ENCODE measurements around the gene CCDC28B. TPM values are rescaled to one million over a fixed set of nuclear protein-coding genes. Genes with fewer than 3 reads are reported as not detected.
A peak's percentile ranks its signal among the peaks of the same experiment; 100 is the strongest.

The CCDC28B gene
- total and polyA plus RNA-seq, 2 of the 13 experiments (the other 11 are each of a cell fraction or from before 2014, with no cell fraction given), result 2.6 to 3.5 TPM

DNA sequence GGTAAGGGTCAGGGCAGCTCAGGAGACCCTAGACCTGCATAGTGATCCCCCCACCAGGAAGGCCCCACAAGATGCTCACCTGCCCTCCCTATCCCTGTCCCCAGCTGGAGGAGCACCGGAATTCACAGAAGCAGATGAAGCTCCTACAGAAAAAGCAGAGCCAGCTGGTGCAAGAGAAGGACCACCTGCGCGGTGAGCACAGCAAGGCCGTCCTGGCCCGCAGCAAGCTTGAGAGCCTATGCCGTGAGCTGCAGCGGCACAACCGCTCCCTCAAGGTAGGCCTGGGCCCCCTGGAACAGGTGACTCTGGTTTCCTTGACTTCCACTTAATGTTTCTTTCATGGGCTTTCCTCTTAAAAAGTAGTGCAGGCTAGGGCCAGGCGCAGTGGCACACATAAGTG is 12.5 kb upstream of the CCDC28B start:
- Histone ChIP-seq H3K79me2 (ENCODE audit: insufficient read depth, low read length) (peaks cover 31% of the 10 kb centered on the region), H3K9ac (ENCODE audit: insufficient read depth, low read depth, low read length) (no peak overlapping the region), H3K4me3 (replicated peaks in 1 of 3; ENCODE audit: insufficient read depth in 1 of 3, low read depth in 2 of 3, low read length in 3 of 3) (no peak overlapping the region), H3K36me3 (replicated peaks in 1 of 2; ENCODE audit: control insufficient read depth in 1 of 2, insufficient read depth in 2 of 2, low read length in 2 of 2) (peaks cover 42 to 82% of the 10 kb centered on the region in 2 experiments), H4K20me1 (ENCODE audit: insufficient read depth, low read length) (peaks cover 2% of the 10 kb centered on the region; the same call in 1 of the 2 replicates), H3K27ac (ENCODE audit: extremely low read length, insufficient read depth, low read length) (no peak overlapping the region), H3K9me3 (ENCODE audit: low read length) (no peaks in the 10 kb centered on the region), H3K4me2 (ENCODE audit: low read depth, low read length) (no peak overlapping the region), H3K4me1 (ENCODE audit: insufficient read depth, low read length) (peaks cover 25% of the 10 kb centered on the region), H2AFZ (ENCODE audit: low read length) (no peak overlapping the region), H3K27me3 (ENCODE audit: control insufficient read depth in 1 of 2, insufficient read depth in 2 of 2, low read length in 2 of 2) (no peaks in the 10 kb centered on the region)
- CTCF ChIA-PET (ENCODE audit: low intra/inter-chr PET ratio, low total read pairs), result no interaction called here
- in situ Hi-C loops (cut with HindIII; ENCODE audit: extremely low pct_ligation_motif_present, low pct_unique_long_range_greater_than_20kb), result no loop called here
- DNase-seq (ENCODE audit: low spot score) (no peak), FAIRE-seq (no peak), ATAC-seq (no peak)
- no TSS peak for BruUV-seq (replicated peaks)
- TF ChIP-seq, protein P1, sequence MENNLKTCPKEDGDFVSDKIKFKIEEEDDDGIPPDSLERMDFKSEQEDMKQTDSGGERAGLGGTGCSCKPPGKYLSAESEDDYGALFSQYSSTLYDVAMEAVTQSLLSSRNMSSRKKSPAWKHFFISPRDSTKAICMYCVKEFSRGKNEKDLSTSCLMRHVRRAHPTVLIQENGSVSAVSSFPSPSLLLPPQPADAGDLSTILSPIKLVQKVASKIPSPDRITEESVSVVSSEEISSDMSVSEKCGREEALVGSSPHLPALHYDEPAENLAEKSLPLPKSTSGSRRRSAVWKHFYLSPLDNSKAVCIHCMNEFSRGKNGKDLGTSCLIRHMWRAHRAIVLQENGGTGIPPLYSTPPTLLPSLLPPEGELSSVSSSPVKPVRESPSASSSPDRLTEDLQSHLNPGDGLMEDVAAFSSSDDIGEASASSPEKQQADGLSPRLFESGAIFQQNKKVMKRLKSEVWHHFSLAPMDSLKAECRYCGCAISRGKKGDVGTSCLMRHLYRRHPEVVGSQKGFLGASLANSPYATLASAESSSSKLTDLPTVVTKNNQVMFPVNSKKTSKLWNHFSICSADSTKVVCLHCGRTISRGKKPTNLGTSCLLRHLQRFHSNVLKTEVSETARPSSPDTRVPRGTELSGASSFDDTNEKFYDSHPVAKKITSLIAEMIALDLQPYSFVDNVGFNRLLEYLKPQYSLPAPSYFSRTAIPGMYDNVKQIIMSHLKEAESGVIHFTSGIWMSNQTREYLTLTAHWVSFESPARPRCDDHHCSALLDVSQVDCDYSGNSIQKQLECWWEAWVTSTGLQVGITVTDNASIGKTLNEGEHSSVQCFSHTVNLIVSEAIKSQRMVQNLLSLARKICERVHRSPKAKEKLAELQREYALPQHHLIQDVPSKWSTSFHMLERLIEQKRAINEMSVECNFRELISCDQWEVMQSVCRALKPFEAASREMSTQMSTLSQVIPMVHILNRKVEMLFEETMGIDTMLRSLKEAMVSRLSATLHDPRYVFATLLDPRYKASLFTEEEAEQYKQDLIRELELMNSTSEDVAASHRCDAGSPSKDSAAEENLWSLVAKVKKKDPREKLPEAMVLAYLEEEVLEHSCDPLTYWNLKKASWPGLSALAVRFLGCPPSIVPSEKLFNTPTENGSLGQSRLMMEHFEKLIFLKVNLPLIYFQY (CRISPR knock-in tag; IDR thresholded peaks at IDR 0.05; ENCODE audit: borderline replicate concordance), result no peak
- TF ChIP-seq PPARG (CRISPR knock-in tag; conservative IDR thresholded peaks at IDR 0.05) (no peak), HOXA5 (CRISPR knock-in tag; IDR thresholded peaks at IDR 0.05) (no peak), AGO2 (optimal IDR thresholded peaks at IDR 0.05; ENCODE audit: low read depth, low read length) (peak; percentile 29), ZFP36L2 (CRISPR knock-in tag; IDR thresholded peaks at IDR 0.05) (no peak), NR3C1 (CRISPR knock-in tag; IDR thresholded peaks at IDR 0.05) (no peak)
- TF ChIP-seq, protein P2, sequence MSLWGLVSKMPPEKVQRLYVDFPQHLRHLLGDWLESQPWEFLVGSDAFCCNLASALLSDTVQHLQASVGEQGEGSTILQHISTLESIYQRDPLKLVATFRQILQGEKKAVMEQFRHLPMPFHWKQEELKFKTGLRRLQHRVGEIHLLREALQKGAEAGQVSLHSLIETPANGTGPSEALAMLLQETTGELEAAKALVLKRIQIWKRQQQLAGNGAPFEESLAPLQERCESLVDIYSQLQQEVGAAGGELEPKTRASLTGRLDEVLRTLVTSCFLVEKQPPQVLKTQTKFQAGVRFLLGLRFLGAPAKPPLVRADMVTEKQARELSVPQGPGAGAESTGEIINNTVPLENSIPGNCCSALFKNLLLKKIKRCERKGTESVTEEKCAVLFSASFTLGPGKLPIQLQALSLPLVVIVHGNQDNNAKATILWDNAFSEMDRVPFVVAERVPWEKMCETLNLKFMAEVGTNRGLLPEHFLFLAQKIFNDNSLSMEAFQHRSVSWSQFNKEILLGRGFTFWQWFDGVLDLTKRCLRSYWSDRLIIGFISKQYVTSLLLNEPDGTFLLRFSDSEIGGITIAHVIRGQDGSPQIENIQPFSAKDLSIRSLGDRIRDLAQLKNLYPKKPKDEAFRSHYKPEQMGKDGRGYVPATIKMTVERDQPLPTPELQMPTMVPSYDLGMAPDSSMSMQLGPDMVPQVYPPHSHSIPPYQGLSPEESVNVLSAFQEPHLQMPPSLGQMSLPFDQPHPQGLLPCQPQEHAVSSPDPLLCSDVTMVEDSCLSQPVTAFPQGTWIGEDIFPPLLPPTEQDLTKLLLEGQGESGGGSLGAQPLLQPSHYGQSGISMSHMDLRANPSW (CRISPR knock-in tag; IDR thresholded peaks at IDR 0.05; ENCODE audit: borderline replicate concordance), result no peak
- POLR2A ChIA-PET, result interaction anchor here (1.5 kb wide), 1 partner anchor 9 kb away, joined by 3 read pairs; no protein-coding TSS in a partner anchor
- WGBS (ENCODE audit: low lambda C conversion rate), result 100% methylated on average over 8 of the region's 9 CpGs
- intact Hi-C loops (cut with micrococcal nuclease; ENCODE audit: unreplicated experiment), result no loop called here
